Hepatocyte (in vitro differentiated cells): ENCODE data around the gene PHYKPL. TPM values are rescaled to one million over a fixed set of nuclear protein-coding genes. Genes with fewer than 3 reads are reported as not detected.

Experiments
- DNase-seq: peaks from one replicate; pipeline ENCODE4 v3.0.0-alpha.2; 2016; ENCODE audit warnings: low spot score
- H2AFZ ChIP-seq: fragments of 200-600 bp; sonication (generic); 2 replicates; pipeline ENCODE4 v1.6.0; 2016; ENCODE audit warnings: antibody characterized with exemption, mild to moderate bottlenecking
- H3K27ac ChIP-seq: fragments of 200-600 bp; sonication (generic); 2 replicates; pipeline ENCODE4 v1.5.1; 2016; ENCODE audit warnings: mild to moderate bottlenecking
- H3K27me3 ChIP-seq: fragments of 200-600 bp; sonication (generic); 2 replicates; pipeline ENCODE4 v1.6.1; 2016
- H3K36me3 ChIP-seq: fragments of 200-600 bp; sonication (generic); replicated peaks from 2 replicates; pipeline ENCODE4 v1.5.1; 2016; ENCODE audit warnings: low read depth; ENCODE audit not compliant: insufficient read depth
- H3K4me1 ChIP-seq: fragments of 200-600 bp; sonication (generic); 2 replicates; pipeline ENCODE4 v1.5.1; 2016; ENCODE audit warnings: mild to moderate bottlenecking, moderate library complexity; ENCODE audit not compliant: insufficient read depth
- H3K4me2 ChIP-seq: fragments of 200-600 bp; sonication (generic); 2 replicates; pipeline ENCODE4 v1.6.0; 2016
- H3K4me3 ChIP-seq: fragments of 200-600 bp; sonication (generic); 2 replicates; pipeline ENCODE4 v1.5.1; 2016; ENCODE audit warnings: mild to moderate bottlenecking
- H3K79me2 ChIP-seq: fragments of 200-600 bp; sonication (generic); 2 replicates; pipeline ENCODE4 v1.6.0; 2017; ENCODE audit warnings: mild to moderate bottlenecking
- H3K9me2 ChIP-seq: fragments of 200-600 bp; sonication (generic); replicated peaks from 2 replicates; pipeline ENCODE4 v1.6.0; 2017; ENCODE audit warnings: mild to moderate bottlenecking; ENCODE audit not compliant: insufficient read depth
- H3K9me3 ChIP-seq: fragments of 200-600 bp; sonication (generic); 2 replicates; pipeline ENCODE4 v1.5.1; 2016; ENCODE audit warnings: low read depth, mild to moderate bottlenecking
- H4K20me1 ChIP-seq: fragments of 200-600 bp; sonication (generic); 2 replicates; pipeline ENCODE4 v1.6.0; 2016; ENCODE audit warnings: mild to moderate bottlenecking; ENCODE audit not compliant: insufficient read depth, poor library complexity, severe bottlenecking
- EZH2 ChIP-seq: fragments of 200-600 bp; sonication (generic); IDR thresholded peaks from 2 replicates; pipeline ENCODE4 v1.6.1; 2016; ENCODE audit warnings: antibody characterized with exemption, mild to moderate bottlenecking, borderline replicate concordance
- EZH2phosphoT487 ChIP-seq: fragments of 200-600 bp; sonication (generic); IDR thresholded peaks from one replicate; pipeline ENCODE4 v1.6.1; 2018; ENCODE audit warnings: antibody characterized with exemption, mild to moderate bottlenecking, low read depth, moderate library complexity; ENCODE audit not compliant: unreplicated experiment, severe bottlenecking
- WGBS: methylation state at CpG from one replicate; pipeline ENCODE4 v1.1.6; 2016; ENCODE audit warnings: low lambda C conversion rate; ENCODE audit errors: missing lambda C conversion rate; 5-methylcytosine and 5-hydroxymethylcytosine counted together
- polyA plus RNA-seq: library from polyadenylated mRNA; unstranded; fragments of >200 nt; fragmentation: Nextera tagmentation; extraction: Ambion mirVana; gene quantifications from 2 replicates; pipeline ENCODE4 v1.2.1, GENCODE V29; 2016
- total RNA-seq: library from RNA; depleted of rRNA; stranded (reverse); fragments of >200 nt; gene quantifications from 2 replicates; pipeline ENCODE4 v1.2.3, GENCODE V29; 2014
- TF ChIP-seq, protein P1 (sequence below): fragments of 200-600 bp; sonication (generic); IDR thresholded peaks from 2 replicates; pipeline ENCODE4 v1.5.1; 2016; ENCODE audit warnings: antibody characterized with exemption, mild to moderate bottlenecking; ENCODE audit not compliant: poor library complexity

Gene PHYKPL
- total and polyA plus RNA-seq, 2 experiments from 2014 or later: 40.3 to 60.0 TPM

DNA sequence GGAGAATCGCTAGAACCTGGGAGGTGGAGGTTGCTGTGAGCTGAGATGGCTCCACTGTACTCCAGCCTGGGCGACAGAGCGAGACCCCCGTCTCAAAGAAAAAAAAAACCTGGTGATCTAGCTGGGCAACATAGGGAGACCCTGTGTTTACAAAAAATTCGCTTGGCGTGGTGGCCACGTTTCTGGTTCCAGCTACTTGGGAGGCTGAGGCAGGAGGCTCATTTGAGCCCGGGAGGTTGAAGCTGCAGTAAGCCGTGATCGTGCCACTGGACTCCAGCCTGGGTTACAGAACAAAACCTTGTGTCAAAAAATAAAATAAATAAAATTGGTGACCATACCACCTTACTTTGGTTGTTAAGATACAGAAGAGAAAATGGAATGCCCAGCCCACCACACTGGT is 30.1 kb downstream of the PHYKPL start:
- Histone ChIP-seq H2AFZ (no peak overlapping the region), H3K79me2 (peaks cover 25% of the 10 kb centered on the region), H3K4me1 (peaks cover 20% of the 10 kb centered on the region), H3K36me3 (no peaks in the 10 kb centered on the region), H3K9me2 (no peaks in the 10 kb centered on the region), H3K4me2 (no peak overlapping the region), H3K9me3 (no peaks in the 10 kb centered on the region), H4K20me1 (peaks cover 25% of the 10 kb centered on the region), H3K4me3 (no peak overlapping the region), H3K27ac (no peak overlapping the region), H3K27me3 (no peaks in the 10 kb centered on the region)
- TF ChIP-seq, protein P1, sequence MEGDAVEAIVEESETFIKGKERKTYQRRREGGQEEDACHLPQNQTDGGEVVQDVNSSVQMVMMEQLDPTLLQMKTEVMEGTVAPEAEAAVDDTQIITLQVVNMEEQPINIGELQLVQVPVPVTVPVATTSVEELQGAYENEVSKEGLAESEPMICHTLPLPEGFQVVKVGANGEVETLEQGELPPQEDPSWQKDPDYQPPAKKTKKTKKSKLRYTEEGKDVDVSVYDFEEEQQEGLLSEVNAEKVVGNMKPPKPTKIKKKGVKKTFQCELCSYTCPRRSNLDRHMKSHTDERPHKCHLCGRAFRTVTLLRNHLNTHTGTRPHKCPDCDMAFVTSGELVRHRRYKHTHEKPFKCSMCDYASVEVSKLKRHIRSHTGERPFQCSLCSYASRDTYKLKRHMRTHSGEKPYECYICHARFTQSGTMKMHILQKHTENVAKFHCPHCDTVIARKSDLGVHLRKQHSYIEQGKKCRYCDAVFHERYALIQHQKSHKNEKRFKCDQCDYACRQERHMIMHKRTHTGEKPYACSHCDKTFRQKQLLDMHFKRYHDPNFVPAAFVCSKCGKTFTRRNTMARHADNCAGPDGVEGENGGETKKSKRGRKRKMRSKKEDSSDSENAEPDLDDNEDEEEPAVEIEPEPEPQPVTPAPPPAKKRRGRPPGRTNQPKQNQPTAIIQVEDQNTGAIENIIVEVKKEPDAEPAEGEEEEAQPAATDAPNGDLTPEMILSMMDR: no peak
- TF ChIP-seq EZH2phosphoT487 (no peak), EZH2 (no peak)
- 98% methylated on average over 10 of the region's 10 CpGs for WGBS
- DNase-seq: no peak

DNA sequence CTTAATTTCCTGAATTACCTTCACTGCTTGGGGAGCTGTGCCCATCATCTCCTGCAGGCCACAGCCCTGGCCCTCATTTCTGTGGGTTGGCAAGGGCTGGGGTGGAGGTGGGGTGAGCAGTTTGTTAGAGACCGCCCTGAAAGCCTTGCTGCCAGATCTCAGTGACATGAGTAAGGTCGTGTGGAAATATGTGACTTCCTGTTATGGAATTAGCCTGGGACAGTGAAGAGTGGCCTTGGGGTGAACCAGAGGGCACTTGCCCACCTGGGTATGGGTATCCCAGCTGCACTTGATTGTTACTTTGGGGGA is 30.7 kb downstream of the PHYKPL start:
- Histone ChIP-seq H3K9me2 (no peaks in the 10 kb centered on the region), H3K27ac (no peak overlapping the region), H3K4me1 (peaks cover 14% of the 10 kb centered on the region), H2AFZ (no peak overlapping the region), H3K36me3 (no peaks in the 10 kb centered on the region), H3K9me3 (no peaks in the 10 kb centered on the region), H3K4me3 (no peak overlapping the region), H3K79me2 (peaks cover 19% of the 10 kb centered on the region), H3K4me2 (no peak overlapping the region), H3K27me3 (no peaks in the 10 kb centered on the region), H4K20me1 (peaks cover 18% of the 10 kb centered on the region)
- WGBS: 51% methylated on average over 2 of the region's 2 CpGs
- TF ChIP-seq EZH2 (no peak), EZH2phosphoT487 (no peak)
- TF ChIP-seq, protein P1: no peak
- no peak for DNase-seq

DNA sequence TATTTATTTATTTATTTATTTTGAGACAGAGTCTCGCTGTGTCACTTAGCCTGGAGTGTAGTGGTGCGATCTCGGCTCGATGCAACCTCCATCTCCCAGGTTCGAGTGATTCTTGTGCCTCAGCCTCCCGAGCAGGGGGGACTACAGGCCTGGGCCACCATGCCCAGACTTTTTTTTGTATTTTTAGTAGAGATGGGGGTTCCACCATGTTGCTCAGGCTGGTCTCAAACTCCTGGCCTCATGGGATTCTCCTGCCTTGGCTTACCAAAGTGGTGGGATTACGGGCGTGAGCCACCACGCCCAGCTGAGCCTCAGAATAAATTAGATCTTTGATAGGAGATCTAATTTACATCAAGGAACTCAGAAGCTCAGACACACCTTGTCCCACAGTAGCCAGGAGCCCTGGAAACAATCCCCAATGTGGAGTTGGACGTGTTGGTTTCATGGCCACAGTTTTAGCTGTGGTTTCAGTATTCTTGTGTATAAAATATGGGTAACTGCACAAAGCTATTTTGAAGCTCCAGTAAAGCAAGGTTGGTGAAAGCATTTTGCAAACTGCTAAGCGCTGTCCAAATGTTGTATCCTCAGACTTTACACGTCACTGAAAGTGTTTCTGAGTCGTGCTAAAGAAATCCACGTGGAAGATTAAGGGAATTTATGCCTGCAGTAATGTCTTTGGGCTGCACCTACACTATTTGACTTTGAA is 31.2 kb downstream of the PHYKPL start:
- WGBS: 86% methylated on average over 14 of the region's 14 CpGs
- Histone ChIP-seq H3K27me3 (no peaks in the 10 kb centered on the region), H3K9me2 (no peaks in the 10 kb centered on the region), H3K27ac (no peak overlapping the region), H3K4me1 (peaks cover 9% of the 10 kb centered on the region), H3K4me2 (no peak overlapping the region), H3K4me3 (no peak overlapping the region), H3K36me3 (no peaks in the 10 kb centered on the region), H4K20me1 (peaks cover 13% of the 10 kb centered on the region), H2AFZ (no peak overlapping the region), H3K9me3 (no peaks in the 10 kb centered on the region), H3K79me2 (peaks cover 14% of the 10 kb centered on the region)
- no peak for DNase-seq
- TF ChIP-seq EZH2 (no peak), EZH2phosphoT487 (no peak)
- TF ChIP-seq, protein P1: no peak
